Hematopoietic multipotent progenitor cell treated with erythropoietin and hydrocortisone succinate and interleukin-3 and kit ligand, for 4 days (in vitro differentiated cells): ENCODE results near the gene SAMD10.
A peak's percentile ranks its signal among the peaks of the same experiment; 100 is the strongest.
"Not testable (repeated sequence)": the region's sequence is repeated elsewhere in the genome, so short reads cannot be mapped to it uniquely, and the experiment has no call there.

ENCODE experiments used
- DNase-seq: peaks from one replicate; pipeline ENCODE4 v3.0.0-alpha.2; 2015

Gene SAMD10

DNA sequence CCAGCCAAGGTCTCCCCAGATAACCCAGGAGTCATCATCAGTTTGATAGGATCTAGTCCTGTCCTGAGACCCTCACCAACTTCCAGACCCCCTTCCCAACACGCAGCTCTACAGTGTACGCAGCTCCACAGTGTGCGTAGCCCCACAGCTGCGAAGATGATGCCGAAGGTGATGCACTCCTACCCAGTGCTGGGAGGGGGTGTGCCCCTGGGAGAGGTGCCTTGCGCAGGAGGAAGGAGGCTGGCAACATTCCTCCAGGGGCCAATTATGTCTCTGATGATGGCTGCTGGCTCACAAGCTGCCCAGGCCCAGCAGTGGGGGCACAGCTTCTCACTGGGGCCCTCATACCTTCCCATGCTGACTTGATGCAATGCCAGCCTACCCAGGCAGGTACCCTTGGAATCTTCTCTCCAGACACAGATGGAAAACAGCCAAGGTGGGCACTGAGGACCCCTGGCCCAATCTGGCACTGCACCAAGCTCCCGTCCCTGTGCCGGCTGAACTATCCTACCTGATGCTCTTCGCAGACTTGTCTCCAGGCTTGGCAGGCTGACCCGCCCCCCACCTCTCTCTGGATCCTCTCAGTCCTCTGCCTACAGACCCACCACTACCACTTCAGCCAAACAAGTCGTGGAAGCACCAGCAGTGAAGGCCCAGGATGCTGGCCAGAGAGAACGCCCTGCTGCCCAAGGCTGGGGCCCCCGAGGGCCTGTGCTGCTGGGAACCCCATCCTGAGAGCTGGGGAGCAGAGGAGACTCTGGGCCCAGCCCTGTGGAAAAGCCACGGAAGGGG lies 11.1 kb downstream of the SAMD10 start:
- no peak for DNase-seq

DNA sequence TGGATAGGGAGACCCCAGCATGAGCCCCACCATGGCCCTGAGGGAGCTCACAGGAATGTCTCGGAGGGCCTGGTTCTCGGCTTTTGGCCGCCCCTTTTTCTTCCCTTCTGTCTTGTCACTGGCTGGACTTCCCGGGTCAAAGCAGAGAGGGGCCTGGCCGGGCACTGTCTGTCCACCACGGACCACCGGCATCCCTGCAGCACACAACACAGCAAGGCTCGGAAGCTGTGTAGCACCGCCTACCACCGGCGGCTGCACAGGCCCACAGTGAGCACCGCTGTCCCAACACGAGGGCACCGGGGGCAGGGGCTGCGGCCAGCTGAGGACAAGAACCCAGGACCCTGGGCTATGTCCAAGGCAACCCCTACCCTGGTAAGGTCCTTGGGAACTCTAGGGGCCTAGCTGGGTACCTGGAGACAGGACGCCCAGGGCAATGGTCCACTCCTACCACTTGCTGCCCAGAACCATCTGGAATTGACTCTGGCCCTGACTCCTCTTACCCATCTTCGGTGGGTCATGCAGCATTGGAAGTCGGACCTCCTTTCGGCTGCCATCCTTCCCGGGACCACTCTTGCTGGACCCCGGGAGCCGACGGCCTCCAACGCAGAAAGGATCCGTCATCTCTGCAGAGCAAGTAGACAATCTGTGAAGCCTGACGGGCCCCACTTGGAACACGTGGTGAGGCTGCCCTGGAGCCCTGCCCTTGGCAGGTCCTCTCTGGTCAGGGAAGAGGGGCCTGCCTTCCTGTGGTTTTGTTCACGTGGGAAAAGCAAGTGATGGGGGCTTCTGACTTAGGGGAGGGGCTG lies 11.9 kb downstream of the SAMD10 start:
- DNase-seq = no peak

DNA sequence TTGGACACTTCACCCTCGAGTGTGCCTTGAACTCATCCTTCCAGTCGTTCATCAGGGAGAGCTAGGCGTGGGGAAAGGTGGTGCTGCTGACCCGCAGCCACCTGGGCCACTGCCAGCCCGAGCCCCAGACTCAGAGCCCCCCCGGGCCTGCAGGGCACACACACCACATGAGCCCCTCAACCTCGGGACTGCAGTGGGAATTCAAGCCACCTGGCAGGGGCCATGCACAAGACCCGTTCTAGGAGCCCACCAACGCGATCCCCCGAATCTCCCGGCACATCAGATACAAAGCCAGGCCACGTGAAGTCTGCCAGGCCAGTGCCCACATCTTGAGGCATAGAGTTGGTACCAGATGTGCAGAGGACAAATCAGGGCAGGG lies 12.5 kb downstream of the SAMD10 start:
- no peak for DNase-seq

DNA sequence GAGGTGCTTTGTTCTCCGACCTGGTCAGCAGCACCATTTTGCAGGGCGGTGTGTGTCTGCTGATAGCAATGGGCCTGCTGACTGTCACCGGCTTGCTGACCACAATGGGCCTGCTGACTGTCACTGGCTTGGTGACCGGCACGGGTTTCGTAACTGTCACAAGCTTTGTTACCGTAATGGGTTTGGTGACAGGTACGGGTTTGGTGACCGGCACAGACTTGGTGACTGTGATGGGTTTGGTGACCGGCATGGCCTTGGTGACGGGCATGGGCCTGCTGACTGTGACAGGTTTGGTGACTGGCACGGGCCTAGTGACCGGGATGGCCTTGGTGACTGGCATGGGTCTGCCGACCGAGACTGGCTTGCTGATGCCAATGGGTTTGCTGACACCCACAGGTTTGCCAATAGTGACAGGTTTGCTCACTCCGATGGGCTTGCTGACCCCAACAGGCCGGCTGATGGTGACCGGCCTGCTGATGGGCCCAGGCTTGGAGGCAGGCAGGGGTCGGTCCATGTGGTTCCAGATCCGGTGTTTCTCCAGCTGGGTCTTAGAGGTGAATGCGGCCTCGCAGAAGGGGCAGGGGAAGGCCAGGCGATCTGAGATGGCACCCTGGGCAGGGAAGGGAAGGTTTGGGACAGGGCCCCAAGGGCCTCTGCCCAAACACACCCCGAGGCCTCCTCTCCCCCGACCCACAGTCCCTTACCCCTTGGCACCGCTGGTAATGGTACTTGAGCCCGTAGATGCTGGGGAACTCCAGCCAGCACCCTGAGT lies 13.1 kb downstream of the SAMD10 start:
- DNase-seq = no peak

DNA sequence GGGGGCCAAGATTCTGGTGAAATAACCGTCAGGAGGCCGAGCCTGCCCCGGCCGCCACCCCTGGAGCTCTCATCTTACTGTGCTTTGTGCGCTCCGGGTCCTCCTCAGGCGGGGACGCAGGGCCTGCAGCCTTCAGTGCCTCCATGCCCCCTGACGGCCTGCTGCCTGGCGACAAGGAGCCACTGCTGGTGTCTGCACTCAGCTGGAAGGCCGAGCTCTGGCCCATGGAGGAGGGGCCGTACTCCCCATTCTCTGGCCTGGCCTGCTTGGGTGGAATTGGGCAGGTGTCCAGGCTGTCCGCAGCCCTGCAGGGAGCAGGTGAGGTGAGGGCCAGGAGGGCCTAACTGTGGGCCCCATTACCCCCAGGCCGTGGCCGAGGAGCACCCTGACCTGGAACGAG lies 15.0 kb downstream of the SAMD10 start:
- DNase-seq = no peak

DNA sequence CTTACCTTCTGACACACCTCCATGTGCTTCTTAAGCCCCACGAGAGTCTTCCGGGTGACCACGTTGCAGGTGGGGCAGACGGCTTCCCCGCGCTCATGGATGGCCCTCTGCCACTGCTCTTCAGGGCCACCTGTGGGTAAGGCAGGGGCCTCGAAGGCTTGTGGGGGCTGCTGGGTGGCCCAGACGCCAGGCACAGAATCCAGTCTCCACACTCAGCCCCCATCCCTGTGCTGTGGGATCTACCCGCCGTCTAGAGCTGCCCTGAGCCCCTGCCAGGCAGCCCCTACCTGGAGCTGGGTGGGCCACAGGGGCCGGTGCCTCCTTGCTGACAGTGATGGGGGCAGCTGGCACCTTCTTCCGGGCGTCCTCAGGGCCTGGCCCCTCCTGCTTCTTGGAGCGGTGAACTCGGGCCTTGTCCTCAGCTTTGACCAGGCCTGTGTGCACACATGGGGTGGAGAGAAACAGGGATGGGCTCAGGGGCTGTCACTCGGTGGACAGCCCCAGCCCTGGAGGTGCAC lies 15.6 kb downstream of the SAMD10 start:
- DNase-seq = no peak

DNA sequence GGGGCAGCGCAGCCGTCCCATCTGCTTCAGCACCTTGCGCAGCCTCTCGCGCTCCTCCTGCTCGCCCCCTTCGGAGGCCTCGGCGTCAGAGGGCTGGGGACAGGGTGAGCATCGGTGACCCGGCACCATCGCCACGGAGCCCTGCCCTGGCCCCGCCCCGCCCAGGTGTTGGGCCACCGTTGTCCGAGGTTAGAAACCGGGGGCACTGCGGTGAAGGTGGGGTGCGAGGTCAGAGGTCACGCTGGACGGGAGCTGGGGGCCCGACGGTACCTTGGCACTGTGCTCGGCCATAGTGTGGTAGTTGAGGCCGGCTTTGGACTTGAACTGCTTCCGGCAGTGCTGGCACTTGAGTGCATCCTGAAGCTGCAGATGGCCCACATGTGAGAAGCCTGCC lies 16.1 kb downstream of the SAMD10 start:
- no peak for DNase-seq

DNA sequence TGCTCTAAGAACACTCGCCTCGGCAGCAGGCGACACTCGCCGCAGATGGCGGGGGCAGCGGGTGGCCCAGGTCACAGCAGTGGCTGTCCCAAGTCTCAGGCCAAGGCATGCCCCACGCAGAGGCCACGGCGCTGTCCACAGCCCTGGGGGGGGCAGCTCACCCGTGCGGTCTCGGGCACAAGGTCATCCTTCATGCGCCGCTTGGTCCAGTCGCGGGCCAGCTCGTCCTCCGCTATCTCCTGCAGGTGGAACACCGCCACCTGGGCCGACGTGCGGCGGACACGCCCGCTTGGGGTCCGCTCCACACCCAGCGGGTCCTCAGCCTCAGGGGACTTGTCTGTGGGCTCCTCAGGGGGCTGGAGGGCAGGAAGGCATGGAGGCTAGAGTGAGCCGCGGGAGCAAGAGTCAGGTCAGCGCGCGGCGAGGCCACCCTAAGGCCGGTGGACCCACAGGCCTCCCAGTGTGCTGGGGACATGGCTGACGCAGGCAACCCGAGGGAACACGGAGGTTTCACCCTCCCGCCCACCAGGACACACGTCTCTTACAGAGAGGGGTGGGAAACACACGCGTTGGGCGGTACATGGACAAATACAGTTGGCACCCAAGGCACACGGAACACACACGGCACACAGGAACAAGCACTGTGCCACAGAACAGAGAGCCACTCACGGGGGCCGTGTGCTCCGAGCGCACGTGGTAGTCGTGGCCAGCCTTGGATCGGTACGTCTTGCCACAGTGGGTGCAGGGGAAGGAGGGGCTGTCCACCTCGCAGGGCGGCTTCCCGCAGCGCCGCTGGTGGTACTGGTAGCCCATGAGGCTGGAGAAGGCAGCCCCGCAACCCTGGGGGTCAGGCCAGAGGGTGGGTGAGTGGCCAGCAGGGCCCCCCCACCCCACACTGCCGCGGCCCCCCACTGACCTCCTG lies 16.8 kb downstream of the SAMD10 start:
- no peak for DNase-seq

DNA sequence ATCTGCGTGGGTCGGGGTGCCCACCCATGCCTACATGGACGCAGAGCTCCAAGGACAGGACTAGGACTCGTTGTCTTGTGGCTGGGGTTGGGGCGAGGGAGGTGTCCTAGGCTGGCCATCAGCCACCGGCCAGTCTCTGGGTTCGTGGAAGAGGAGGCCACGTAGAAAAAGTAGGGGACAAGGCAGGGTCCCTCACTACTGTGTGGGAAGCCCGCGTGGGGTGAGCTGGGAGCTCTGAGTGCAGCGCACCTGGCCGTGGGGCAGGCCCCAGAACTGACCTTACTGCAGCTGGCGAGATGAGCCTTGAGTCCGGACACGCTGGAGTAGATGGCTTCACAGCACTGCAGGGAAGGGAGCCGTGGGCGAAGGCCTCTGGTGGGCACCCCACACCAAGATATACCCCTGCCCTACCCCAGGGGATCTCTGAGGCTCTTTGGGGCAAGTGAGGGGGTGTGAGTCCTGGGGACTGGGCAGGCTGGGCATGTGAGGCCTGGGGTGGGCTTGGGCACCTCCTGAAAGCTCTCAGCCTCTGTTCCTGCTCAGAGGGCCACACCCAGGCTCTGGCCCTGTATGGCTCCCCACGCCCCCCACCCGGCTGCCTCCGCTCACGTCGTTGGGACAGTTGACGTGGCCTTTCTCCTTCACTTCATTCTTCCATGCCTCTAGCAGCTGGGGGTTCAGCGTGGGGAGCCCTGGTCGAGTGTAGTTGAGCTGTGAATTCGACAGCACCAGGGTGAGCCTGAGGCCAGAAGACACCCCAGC lies 17.6 kb downstream of the SAMD10 start:
- DNase-seq = no peak

DNA sequence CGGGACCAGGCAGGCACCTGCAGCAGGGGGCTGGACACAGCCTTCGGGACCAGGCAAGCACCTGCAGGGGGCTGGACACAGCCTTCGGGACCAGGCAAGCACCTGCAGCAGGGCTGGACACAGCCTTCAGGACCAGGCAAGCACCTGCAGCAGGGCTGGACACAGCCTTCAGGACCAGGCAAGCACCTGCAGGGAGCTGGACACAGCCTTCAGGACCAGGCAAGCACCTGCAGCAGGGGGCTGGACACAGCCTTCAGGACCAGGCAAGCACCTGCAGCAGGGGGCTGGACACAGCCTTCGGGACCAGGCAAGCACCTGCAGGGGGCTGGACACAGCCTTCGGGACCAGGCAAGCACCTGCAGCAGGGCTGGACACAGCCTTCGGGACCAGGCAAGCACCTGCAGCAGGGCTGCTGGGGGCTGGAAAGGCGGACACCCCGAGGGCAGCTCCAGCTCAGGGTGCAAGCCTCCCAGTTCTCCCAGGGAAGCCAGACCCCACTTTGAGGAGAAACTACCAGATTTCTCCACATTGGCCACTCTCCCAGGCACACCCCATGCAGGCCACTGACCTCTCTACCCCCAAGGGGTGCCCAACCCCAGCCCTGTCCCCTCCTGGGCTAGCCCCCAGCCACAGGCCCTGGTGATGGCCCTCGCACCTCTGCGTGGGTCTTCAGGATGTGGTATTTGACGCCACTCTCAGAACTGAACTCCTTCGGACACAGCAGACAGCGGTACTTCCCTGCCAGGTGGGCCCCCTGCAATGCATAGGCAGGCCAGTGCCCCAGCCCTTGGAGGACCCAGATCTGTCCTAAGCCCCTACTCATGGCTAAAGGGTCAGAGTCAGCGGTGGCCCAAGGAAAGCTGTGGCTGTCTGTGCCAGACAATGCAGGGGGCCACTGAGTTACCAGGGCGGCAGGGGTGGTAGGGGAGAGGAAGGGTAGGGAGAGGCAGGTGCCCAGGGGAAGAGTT lies 18.5 kb downstream of the SAMD10 start:
- DNase-seq = not testable (repeated sequence)

DNA sequence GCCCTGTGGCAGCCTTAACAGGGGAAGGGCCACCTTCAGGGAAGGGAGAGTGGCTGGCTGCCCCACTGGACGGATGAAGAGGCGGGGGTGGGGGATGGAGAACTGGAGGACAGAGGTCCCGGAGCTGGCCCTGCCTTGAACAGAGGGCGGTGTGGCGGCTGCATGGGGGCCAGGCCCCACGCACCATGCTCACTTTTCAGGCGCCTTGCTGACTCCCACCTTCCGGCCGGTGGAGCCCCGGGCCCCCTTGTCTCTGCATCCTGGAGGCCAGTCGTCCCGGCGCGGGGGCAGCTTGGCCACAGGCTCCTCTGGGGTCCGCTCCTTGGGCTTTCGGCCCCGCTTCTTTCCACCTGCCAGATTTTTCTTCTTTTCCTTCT lies 19.8 kb downstream of the SAMD10 start:
- no peak for DNase-seq

DNA sequence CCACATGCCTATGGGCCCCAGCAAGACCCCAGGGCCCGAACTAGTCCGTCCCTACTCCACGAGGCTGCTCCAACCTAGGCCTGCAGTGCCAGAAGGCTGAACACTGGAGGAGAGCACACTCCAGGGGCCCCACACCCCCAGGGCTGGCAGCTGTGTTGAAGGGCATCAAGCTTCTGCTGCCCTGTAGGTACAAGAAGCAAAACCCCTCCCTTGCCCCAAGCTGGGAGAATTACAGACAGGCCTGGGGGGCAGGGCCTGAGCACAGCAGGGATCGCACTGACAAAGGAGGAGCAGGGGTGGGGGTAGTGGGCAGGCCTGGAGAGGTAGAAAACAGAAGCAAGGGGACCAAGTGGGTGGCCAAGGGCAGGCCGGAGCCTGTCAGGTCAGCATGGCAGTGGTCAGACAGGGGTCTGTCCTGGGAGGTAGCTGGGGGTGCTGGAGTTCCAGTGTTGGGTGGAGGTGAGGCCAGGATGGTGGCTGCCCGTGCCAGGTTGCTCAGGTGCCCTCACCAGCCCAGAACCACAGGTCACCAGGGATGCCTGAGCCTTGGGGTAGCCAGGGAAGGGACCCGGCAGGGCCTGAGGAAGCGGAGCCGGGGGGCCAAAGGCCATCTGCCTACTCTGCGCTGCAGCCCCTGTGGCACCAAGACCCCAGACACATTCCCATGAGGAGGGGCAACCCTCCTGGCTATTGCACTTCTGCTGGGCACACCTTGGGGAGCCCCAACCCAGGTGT lies 20.3 kb downstream of the SAMD10 start:
- no peak for DNase-seq

DNA sequence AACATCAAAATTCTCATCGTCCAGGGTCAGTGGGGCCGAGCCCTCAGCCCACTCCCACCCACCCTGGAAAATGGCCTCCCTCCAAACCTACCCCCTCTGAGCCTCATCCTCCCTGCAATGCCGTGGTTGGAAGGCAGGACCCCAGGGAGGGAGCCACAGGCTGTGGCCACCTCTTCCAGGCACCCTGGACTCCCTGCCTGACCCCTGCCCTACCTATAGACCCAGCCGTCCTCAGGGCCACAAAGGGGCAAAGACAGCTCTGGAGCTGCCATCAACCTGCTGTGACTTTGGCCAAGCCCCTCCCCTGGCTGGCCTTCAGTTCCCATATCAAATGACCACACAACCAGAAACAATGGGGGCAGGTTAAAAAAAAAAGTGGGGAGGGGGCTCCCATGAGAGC lies 21.0 kb downstream of the SAMD10 start:
- DNase-seq = no peak

DNA sequence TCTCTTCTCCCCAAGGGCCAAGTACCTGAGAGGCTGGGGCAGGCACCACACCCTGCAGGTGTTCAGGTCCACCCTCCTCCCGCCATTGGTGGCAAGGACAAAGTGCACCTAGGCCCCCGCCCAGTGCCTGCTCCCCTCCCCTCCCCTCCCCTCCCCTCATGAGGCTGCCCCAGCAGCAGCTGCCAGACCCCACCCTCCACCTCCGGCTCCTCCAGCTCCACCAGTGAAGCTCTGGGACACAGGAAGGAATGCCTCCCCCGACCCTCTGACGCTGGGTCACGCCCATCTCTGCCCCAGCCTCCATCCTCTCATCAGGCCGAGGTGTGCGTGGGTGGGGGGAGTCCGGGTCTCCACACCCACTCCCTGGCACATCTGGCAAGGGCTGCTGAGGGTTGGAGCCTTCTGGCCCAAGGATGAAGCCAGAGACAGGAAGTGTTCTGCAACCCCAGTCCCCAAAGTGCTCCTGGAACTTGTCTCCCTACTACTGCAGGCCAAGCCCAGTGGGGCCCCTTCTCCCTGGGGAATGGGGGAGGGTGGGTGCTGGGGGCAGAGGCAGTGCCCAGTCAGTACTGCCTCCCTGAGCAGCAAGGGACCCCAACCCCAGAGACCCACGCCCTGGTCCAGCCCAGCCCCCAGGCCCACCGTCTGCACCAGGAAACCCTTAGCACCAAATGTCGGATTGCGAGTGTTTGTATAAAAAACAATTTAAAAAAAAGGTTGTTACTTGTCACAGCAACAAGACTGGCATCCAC lies 21.6 kb downstream of the SAMD10 start:
- DNase-seq = no peak

DNA sequence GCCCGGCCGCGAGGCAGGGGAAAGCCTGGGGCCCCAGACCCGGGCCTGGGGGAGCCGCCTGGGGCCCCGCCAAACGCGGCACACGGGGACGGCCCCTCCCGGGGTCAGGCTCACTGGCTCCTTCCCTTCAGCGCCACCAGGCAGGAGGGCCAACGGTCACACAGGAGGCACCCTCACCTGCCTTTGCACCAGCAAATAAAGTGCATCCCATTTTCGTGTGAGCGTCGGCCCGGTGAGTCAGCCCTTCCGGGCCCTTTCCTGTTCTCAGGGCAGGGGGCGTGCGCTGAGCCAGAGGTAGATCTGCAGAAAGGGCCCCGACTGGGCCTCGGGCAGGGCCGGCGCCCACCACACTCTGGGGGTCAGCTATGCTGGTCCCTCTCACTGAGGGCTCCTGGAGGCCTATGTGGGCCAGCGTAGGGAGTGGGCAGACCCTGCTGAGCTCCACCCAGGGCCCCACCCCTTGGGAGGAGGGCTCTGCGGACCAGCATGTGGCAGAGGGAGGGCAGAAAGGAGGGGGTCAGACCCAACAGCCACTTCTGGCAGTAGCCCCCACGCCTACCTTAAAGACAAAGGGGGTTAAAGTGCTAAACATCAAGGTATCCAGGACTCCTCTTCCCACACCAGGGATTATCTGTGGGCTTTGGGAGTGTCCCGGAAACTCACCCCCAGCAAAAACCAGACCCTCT lies 22.3 kb downstream of the SAMD10 start:
- peak; percentile 86 for DNase-seq

DNA sequence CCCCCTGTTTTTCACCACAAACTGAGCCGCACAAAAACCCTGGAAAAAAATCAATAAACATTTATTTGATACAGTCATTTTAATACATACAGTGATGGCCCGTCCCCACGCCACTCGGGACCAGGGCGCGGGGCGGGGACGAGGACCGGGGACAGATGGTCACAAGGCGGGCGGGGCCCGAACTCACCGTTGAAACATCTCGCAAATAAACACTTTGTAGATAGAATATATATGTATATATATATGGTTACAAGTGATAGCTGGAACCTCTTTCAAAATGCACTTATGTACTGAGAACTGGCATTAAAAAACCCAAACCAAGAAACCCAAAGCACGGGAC lies 22.8 kb downstream of the SAMD10 start:
- no peak for DNase-seq

DNA sequence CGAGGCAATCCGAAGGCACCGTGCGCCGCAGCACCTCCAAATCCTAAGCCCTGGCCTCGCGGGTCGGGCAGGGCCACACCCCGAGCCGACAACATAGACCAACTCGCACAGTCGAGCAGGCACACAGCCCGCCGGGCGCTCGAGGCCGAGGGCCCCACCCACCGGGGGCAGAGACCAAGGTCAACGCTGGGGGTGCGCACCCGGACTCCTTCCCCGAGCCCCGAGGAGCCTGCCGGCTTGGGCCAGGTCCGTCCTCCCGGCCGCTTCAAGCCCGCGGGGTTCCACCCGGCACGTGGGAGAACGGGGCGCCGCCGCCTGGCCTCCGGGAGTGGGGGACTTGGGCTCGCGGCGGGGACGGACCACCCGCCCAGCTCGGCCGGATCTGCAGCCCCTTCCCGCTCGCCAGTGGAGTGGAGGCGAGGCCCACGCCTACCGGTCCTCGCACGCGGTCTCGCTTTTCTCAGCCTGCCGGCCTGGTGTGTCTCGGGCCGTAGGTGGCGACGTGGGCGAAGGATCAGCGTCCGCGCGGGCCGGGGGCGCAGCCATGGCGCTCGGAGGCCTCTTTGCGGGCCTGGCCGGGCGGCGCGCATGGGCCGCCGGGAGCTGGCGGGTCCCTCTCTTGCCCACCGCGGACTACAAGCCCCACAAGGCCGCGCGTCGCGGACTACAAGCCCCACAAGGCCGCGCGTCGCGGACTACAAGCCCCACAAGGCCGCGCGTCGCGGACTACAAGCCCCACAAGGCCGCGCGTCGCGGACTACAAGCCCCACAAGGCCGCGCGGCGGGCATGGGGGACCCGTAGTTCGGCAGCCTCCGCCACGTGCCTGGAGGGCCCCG lies 23.4 kb downstream of the SAMD10 start, which contains the start of gene UCKL1:
TSS of gene UCKL1 (minus strand) at position 590 of the 837 bp plus-strand sequence. CDS start at position 546, 44 bp downstream.
- DNase-seq = peak; percentile 96
